Suprapubic skin (tissue), 4 donors: Measurements from ENCODE around the gene SCD5. TPM values are rescaled to one million over a fixed set of nuclear protein-coding genes. Genes with fewer than 3 reads are reported as not detected.

Experiments used
- DNase-seq, 2 donors: peaks; one replicate each; pipeline ENCODE4 v3.0.0-alpha.2; 2019; ENCODE audit warnings: low spot score in 2 of 2
- H3K27ac ChIP-seq: fragments of 200-600 bp; sonication (generic); one replicate; pipeline ENCODE4 v1.5.1; 2019
- H3K27me3 ChIP-seq: fragments of 200-600 bp; sonication (generic); one replicate; pipeline ENCODE4 v1.5.1; 2019
- H3K36me3 ChIP-seq: fragments of 200-600 bp; sonication (generic); one replicate; pipeline ENCODE4 v1.5.1; 2019
- H3K4me1 ChIP-seq: fragments of 200-600 bp; sonication (generic); one replicate; pipeline ENCODE4 v1.5.1; 2019
- H3K4me3 ChIP-seq: fragments of 200-600 bp; sonication (generic); one replicate; pipeline ENCODE4 v1.5.1; 2019; ENCODE audit warnings: mild to moderate bottlenecking
- H3K9me3 ChIP-seq: fragments of 200-600 bp; sonication (generic); one replicate; pipeline ENCODE4 v1.5.1; 2019
- CTCF ChIP-seq, 2 donors: fragments of 200-600 bp in 1 of 2; fragments of 450-650 bp in 1 of 2; sonication (generic) in 1 of 2; IDR thresholded peaks; one replicate each; pipeline ENCODE4 v1.5.1; 2016 to 2019; ENCODE audit warnings: antibody characterized with exemption in 2 of 2, mild to moderate bottlenecking in 1 of 2, moderate library complexity in 1 of 2
- EP300 ChIP-seq: sonication (generic); formaldehyde crosslinking; IDR thresholded peaks from one replicate; pipeline ENCODE4 v1.6.1; 2017; ENCODE audit warnings: antibody characterized with exemption
- POLR2A ChIP-seq, 2 donors: fragments of 450-650 bp; IDR thresholded peaks; one replicate each; pipeline ENCODE4 v1.6.1; 2017; ENCODE audit warnings: antibody characterized with exemption in 2 of 2, mild to moderate bottlenecking in 2 of 2, moderate library complexity in 2 of 2
- POLR2AphosphoS5 ChIP-seq, 3 donors: sonication (generic); formaldehyde crosslinking; IDR thresholded peaks; one replicate each; pipeline ENCODE4 v1.6.1; 2017; ENCODE audit warnings: antibody characterized with exemption in 3 of 3
- WGBS: methylation state at CpG from one replicate; pipeline ENCODE4 v1.1.5; 2018; 5-methylcytosine and 5-hydroxymethylcytosine counted together
- total RNA-seq, 4 donors: library from RNA; depleted of rRNA; stranded (reverse); fragments of >200 nt; gene quantifications; one replicate each; pipeline ENCODE4 v1.1.0, GENCODE V29; 2016

Gene SCD5
- total RNA-seq, 4 donors from 2014 or later, result 5.6 to 13.2 (median 7.6) TPM

GRCh38 chr4:82587826-82588540, 210.6 kb downstream of the SCD5 start:
- Histone ChIP-seq H3K36me3 (no peaks in the 10 kb centered on the region), H3K4me1 (no peaks in the 10 kb centered on the region), H3K9me3 (no peaks in the 10 kb centered on the region), H3K27ac (no peak overlapping the region), H3K27me3 (no peaks in the 10 kb centered on the region), H3K4me3 (no peak overlapping the region)
- WGBS, result 77% methylated on average over 8 of the region's 8 CpGs
- no peak for DNase-seq
- TF ChIP-seq POLR2AphosphoS5 (IDR thresholded peaks at IDR 0.05) (no peak), POLR2A (IDR thresholded peaks at IDR 0.05) (no peak), EP300 (no peak), CTCF (IDR thresholded peaks at IDR 0.05) (no peak)

- no peak for DNase-seq
- no peaks in the 10 kb centered on the region for H3K9me3 ChIP-seq
- no peak overlapping the region for H3K4me3 ChIP-seq
- H3K27me3 ChIP-seq, result no peaks in the 10 kb centered on the region
- TF ChIP-seq EP300, result no peak
- no peak for TF ChIP-seq POLR2A (IDR thresholded peaks at IDR 0.05)
- TF ChIP-seq POLR2AphosphoS5 (IDR thresholded peaks at IDR 0.05), result no peak
- TF ChIP-seq CTCF (IDR thresholded peaks at IDR 0.05), result no peak
- WGBS, result 76% methylated on average over 8 of the region's 8 CpGs
- H3K27ac ChIP-seq, result no peak overlapping the region
- no peaks in the 10 kb centered on the region for H3K36me3 ChIP-seq
- H3K4me1 ChIP-seq, result no peaks in the 10 kb centered on the region
These were observed 212.7 kb downstream of the SCD5 start for GRCh38 chr4:82585690-82586435.

GRCh38 chr4:82584931-82585330, 213.7 kb downstream of the SCD5 start:
- Histone ChIP-seq H3K4me1 (no peaks in the 10 kb centered on the region), H3K27ac (no peak overlapping the region), H3K36me3 (no peaks in the 10 kb centered on the region), H3K27me3 (no peaks in the 10 kb centered on the region), H3K9me3 (no peaks in the 10 kb centered on the region), H3K4me3 (no peak overlapping the region)
- no peak for TF ChIP-seq CTCF (IDR thresholded peaks at IDR 0.05)
- TF ChIP-seq POLR2AphosphoS5 (IDR thresholded peaks at IDR 0.05), result no peak
- TF ChIP-seq EP300, result no peak
- TF ChIP-seq POLR2A (IDR thresholded peaks at IDR 0.05), result no peak
- no peak for DNase-seq
- 76% methylated on average over 3 of the region's 3 CpGs for WGBS

- no peaks in the 10 kb centered on the region for H3K4me1 ChIP-seq
- no peak overlapping the region for H3K4me3 ChIP-seq
- DNase-seq, result no peak
- H3K36me3 ChIP-seq, result no peaks in the 10 kb centered on the region
- no peaks in the 10 kb centered on the region for H3K9me3 ChIP-seq
- WGBS, result 74% methylated on average over 5 of the region's 5 CpGs
- no peak overlapping the region for H3K27ac ChIP-seq
- no peaks in the 10 kb centered on the region for H3K27me3 ChIP-seq
- no peak for TF ChIP-seq POLR2AphosphoS5 (IDR thresholded peaks at IDR 0.05)
- no peak for TF ChIP-seq CTCF (IDR thresholded peaks at IDR 0.05)
These were observed 214.6 kb downstream of the SCD5 start for GRCh38 chr4:82583897-82584587.

GRCh38 chr4:82579932-82580331, 218.7 kb downstream of the SCD5 start:
- no peak for DNase-seq
- H3K4me3 ChIP-seq, result no peak overlapping the region
- H3K27me3 ChIP-seq, result no peaks in the 10 kb centered on the region
- whole genome bisulfite sequencing, result 85% methylated on average over 5 of the region's 5 CpGs
- no peaks in the 10 kb centered on the region for H3K4me1 ChIP-seq
- H3K27ac ChIP-seq, result no peak overlapping the region
- H3K9me3 ChIP-seq, result no peaks in the 10 kb centered on the region
- no peak for TF ChIP-seq CTCF (IDR thresholded peaks at IDR 0.05)
- TF ChIP-seq POLR2AphosphoS5 (IDR thresholded peaks at IDR 0.05), result no peak
- TF ChIP-seq POLR2A (IDR thresholded peaks at IDR 0.05), result no peak
- TF ChIP-seq EP300, result no peak
- H3K36me3 ChIP-seq, result no peaks in the 10 kb centered on the region
